GM19395 (cell line): Measurements from ENCODE around the gene NADK.

Source experiments
- ATAC-seq: cut with Tn5 transposase; IDR thresholded peaks from one replicate; pipeline ENCODE4 v1.9.1; 2021; ENCODE audit warnings: mild to moderate bottlenecking, moderate library complexity; ENCODE audit not compliant: unreplicated experiment

Gene NADK, protein sequence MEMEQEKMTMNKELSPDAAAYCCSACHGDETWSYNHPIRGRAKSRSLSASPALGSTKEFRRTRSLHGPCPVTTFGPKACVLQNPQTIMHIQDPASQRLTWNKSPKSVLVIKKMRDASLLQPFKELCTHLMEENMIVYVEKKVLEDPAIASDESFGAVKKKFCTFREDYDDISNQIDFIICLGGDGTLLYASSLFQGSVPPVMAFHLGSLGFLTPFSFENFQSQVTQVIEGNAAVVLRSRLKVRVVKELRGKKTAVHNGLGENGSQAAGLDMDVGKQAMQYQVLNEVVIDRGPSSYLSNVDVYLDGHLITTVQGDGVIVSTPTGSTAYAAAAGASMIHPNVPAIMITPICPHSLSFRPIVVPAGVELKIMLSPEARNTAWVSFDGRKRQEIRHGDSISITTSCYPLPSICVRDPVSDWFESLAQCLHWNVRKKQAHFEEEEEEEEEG

DNA sequence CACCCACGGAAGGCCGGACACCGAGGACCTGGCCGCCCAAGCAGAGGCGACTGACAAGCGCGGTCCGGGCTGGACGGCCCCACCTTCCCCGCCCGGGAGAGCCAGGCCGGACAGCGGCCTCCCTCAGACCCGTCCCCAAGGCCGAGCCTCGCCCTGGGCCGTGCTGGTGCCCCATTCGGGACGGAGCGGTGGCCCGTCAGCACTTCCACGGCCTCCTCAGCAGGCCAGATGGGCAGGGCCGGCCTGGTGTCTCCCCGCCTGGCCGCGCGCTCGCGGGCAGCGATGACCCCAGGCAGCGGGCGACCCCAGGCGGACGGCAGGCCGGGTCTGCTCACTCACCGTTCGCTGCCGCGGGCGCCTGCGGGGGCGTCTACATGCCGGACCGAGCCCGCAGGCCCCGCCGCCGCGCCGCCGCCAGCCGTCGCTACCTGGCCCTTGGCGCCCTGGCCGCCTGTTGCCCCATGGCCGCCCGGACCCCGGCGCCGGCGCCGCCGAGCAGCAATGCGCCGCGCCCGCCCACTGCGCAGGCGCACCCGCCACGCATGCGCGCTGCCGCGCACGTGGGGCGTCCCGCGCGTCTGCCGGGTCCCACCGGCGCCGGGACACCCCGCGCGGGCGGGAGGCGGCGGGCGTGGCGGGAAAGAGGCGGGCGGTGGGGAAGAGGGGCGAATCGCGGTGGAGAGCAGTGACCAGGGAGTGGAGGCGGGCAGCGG is at the start of gene NADK:
TSS of gene NADK (minus strand) at position 521 of the 713 bp plus-strand sequence. CDS start 13,064 bp downstream, outside the sequence.
- peak; percentile 32 for ATAC-seq

DNA sequence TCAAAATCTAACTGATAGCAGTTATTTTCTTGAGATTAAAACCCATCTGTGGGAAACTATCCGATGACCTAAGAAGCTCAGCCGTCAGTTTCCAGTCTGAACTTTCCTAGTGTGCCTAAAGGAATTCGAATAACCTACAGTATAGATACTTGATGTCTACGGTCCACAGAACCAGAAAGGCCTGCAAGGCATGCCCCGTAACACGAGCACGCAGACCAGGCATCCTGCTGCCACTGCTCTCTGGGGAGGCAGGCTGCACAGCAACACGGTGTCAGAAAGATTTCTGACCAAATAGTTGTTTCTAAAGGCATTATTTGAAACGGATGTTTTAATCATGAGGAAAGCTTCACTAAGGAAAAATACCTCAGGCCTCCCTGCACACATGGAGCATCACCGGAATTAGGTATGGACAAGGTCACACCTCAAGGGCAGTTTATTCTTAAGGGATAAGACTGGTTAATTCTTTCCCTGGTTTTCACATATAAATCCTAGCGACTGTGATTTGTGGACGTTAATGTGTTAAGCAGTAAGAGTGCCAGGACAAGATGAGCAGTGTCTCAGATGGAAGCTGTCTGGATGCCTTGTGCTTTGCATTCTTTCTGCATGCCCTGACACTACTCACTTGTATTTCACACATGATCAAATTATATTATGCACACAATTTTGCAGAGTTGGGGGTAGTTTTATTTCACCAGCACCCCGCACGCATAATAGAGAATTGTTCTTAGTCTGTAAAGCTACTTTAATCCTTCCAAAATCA is 49.0 kb upstream of the NADK start:
- ATAC-seq: no peak

DNA sequence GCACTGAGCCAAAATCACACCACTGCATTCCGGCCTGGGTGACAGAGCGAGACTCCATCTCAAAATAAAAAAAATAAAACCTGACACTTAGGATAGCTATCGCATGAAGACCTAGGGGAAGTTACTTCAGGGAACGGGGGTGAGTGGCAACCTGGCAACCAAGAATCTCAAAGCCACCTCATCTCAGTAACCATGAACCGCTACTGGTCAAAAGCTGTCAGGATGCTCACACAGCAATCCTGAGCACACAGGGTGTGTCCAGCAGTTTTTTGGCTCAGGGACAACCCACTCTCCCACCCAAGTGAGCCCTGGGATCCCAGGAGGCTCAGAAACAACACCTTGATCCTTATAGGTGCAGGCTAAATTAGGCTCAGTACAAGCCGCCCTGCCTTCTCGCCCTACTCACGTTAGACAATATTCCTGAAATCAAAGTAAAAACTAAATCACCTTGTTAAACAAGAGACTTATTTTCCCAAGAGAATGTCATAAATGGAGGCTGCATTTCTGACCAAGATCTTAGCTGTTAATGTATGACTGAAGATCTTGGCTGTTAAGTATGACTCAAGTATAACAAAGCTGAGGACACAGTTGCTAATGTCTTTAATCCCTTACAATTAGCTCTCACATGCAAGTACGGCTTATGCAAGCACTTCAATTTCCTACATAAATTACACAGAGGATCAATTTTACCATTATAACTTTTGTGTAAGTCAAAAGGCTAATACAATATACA is 48.3 kb upstream of the NADK start:
- ATAC-seq: no peak

DNA sequence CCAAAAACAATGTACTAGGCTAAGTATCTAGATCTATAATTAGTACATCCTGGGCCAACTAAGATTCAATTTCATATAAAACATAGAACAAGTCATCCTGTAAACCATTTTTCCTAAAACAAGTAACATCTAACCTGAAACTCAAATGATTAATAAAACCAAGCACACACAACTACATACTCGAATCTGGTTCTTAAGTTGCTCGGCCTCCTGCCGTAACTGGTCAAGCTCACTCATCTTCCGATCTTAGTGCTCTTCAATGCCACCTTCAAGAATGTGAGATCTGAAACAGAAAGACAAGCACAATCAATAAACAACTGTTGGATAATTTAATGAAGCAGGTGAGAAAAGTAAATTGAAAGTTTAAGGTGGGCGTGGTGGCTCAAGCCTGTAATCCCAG is 46.9 kb upstream of the NADK start:
- no peak for ATAC-seq

DNA sequence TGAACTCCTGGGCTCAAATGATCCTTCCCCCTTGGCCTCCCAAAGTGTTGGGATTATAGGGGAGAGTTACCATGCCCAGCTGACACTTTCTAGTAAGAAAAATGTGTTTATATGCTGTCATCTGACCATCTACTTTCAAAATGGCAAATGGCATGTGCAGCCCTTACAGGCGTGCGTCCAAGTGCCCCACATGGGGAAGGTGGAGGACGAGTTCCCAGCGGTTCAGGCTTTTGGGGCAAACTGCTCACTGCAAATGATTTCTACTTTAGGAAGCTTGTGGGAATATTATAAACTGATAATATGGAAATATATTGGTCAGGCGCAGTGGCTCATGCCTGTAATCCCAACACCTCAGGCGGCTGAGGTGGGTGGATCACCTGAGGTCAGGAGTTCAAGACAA is 41.5 kb upstream of the NADK start:
- no peak for ATAC-seq

DNA sequence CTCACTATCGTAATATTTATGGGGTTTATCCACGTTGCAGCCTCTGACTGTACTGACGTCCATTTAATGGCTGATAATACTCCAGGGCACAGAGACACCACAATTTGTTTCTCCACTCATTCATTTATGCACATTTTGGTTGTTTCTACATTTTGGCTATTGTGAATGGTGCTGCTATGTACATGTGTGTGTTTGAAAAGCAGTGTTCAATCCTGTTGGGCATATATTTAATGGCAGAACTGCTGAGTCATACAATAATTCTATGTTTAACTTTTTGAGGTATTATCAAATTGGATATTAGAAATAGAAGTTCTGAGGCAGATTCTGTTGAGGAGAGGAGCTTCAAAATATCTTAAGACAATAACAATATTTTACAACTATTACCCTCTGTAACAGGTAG is 39.0 kb upstream of the NADK start:
- ATAC-seq: no peak

DNA sequence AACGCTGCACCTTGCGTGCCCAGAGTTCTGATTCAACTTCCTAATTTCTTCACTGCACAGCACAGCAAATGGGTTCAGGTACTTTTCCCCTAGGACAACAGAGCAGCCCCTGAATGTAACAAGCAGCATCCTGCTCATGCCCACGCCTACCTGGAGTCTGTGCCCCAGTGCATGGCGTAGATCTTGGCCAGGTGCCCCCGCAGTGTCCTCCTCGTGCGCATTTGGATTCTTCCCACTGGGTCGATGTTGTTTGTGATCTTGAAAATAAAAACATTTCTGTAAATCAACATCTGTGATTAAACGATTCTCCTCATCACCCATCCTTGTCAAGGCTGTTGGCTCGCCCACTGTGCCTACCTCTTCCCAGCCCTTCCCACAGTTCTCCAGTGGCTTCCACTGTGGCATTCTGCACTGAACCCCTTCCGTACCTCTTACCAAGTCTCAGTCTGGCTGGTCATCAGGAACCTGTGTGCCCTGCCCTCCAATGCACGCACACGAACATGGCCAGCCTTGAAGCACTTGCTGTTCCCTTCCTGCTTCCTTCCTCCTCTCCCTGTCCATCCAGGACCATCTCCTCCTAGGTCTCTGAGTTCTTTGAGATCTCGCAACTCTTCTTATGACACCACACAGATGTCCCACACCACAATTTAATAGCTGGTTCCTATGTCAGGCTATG is 37.5 kb upstream of the NADK start:
- no peak for ATAC-seq

DNA sequence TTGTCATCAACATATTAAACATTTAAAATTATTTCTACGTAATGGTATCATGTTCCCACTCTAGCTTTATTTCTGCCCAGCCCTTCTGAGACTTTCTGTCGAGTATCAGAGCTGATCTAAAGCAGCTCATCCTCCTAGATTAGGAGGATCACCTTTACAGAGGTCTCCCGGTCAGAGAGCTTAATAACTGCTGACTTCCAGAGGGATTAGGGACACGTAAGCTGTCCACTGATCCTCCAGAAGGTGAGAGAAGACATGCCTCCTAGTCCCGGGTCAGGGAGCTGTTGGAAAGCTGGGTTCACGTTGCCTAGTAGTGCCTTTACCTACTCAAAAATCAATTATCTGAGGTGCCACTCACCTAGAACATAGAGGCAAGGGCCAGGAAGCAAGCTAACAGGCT is 31.2 kb upstream of the NADK start:
- ATAC-seq: no peak

DNA sequence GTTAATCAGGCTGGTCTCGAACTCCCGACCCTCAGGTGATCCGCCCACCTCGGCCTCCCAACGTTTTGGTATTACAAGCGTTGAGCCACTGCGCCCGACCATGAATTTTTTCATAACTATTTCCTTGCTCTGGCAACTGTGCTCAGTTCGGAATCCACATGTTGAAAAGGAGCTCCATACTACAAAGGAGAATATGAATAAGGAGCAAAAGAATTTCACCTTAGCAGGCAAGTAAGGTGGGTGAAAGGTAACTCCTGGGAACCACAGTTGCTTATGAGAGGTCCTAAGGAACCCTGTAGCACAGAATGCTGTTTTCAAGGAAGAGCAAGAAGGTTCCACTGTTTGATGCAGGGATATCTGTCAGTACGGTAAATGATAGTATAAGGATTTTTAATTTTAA is 29.9 kb upstream of the NADK start:
- ATAC-seq: no peak

DNA sequence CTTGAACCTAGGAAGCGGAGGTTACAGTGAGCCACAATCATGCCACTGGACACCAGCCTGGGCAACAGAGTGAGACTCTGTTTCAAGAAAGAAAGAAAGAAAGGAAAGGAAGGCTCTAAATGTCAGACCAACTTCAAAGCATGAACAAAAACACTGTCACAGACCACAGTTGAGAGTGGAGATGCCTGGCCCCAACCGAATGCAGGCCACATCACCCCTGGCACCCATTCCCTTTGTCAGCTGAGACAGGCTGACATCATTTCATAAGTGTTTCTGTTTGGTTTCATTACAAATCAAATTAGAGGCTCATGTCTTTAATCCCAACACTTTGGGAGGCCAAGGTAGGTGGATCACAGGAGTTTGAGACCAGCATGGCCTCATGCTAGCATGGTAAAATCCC is 28.6 kb upstream of the NADK start:
- no peak for ATAC-seq

DNA sequence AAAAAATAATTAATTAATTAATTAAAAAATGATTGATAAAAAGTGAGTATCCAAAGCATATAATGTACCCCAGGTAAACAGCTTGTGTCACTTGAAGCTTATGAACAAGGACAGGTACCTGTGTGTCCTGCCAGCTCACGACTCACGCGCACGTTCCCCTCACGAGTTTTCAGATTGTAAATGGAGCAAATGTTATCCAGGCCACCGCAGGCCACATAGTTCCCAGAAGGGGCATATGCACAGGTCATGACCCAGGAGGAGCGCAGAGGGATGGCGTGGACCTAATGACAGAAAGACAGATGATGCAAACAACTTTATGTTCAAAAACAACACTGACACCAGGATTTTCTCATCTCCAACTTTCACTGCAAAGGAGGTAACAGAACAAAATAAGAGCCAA is 26.0 kb upstream of the NADK start:
- no peak for ATAC-seq

DNA sequence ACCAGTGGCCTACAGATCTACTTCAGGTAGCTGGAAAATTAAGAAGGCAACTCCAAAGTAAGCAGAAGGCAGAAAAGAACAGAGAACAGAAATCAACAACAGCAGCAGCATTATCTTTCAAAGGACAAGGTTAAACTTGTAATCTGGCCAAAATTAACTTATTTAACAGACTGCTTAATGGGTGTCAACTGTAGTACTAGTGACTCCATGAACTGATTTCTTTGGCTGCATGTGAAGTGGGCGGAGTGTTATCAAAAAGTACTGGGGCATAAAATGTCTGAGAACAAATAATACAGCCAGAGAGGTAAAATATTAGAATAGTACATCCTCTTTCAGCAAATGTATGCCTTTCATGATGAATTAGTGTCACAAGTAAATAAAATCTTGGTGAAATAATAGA is 24.6 kb upstream of the NADK start:
- ATAC-seq: no peak

DNA sequence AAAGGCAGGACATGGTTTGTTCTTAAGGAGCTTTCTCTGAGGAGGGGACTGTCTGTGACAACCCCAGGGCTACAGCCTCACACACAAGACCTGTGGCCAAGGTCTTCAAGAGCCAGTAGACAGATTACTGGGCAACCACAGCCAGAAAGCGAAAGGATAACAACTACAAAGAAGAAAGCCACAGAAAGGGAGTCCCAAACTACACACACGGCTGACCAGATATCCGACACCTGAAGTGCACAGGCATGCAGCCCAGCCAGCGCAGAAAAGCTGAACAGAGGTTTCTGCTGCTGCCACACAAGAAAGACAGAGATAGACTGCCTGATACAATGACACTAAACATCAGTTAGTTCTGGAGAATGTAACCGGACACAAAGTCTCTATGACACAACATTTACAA is 21.4 kb upstream of the NADK start:
- ATAC-seq: peak; percentile 80

DNA sequence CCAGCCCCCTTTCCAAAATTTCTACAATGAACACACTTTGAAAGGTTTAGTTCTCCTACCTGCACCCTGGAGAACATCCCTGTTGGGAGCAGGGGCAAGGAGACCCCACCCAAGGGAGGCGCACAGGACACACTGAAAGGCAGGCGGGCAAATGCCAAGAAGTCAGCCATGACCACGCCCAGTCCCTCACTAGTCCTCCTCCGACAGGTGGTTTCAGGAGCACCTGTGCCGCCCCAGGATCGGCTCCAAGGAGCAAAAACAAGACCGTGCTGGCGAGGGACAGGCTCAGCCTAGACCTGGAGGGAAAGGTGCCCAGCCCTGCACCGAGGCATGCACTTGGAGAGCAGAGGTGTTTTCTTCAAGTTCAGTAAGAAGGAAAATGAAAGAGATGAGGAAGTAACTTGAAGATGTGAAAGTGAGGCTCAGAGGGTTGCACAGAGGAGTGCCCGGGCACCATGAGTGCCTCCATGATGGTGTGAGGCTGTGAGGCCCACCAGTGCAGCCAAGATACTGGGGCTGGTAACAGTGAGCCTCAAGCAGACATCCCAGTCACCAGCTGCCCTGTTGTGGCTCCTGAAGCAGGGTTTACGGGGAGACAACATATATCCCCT is 19.6 kb upstream of the NADK start:
- ATAC-seq: no peak

DNA sequence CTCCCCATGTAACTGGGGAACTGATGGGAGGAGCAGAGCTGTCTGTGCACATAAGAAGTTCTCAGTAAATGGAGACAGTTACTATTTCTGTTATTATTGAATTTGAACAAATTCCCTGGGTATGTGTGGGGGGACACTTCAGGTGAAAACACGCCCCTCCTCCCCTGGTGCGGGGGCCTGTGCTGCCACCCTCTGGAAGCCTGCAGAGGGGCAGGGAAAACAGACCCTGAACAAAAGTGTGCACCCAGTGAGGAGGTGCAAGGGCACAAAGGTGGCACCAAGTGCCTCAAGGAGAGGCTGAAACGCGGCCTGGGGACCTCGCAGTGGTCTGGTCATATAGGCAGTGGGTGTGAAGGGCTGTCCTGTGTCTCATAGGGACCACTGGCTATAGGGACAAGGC is 18.2 kb upstream of the NADK start:
- ATAC-seq: no peak

DNA sequence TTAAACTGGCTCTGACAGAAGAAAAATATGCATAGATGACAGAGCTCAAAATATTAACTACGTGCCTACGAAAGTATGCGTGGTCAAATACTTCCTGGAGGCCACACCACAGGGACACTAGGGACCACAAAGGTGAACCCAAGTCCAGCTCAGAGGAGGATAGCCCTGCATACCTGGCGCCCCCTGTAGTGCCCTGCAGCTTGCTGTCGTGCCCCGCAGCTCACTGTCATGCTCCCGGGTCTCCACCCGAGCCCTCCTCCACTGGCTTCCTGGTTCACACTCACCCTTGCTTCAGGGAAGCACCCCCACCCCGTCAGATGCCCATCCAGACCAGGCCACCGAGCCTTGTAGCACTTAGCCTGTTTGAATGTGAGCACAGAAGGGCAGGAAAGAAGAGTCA is 16.7 kb upstream of the NADK start:
- no peak for ATAC-seq

DNA sequence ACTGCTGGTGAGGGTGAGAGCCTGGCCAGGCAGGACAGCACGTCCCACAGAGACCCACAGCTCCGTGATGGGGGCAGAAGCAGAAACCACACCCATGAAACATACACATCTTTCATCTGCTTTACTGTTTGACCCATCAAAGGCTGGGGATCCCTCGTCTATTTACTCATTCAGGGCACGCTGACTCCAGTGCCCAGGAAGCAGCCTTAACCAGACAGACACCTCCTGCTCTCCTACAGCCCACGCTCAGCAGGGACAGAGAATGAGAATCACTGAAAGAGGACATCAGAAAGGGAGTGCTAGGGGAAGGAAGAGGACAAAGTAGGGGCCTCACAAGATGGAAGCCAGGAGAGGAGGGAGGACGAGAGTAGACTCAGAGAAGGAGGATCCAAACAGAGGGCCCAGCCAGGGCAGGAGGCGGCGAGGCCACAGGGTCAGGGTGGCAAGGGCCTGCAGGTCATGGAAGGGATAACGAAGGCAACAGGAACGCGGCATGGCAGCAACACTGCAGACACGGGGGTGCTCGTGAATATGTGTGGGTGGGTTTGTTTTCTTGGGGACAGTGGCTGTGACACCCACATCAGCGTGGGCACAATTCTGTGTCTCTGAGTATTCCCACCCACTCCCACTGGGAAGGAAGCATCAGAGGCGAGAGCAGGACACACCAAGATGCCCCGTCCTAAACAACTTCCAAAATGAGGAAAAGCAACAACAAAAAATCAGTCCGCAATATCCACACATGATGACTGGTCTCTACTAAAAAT is 15.4 kb upstream of the NADK start:
- no peak for ATAC-seq

DNA sequence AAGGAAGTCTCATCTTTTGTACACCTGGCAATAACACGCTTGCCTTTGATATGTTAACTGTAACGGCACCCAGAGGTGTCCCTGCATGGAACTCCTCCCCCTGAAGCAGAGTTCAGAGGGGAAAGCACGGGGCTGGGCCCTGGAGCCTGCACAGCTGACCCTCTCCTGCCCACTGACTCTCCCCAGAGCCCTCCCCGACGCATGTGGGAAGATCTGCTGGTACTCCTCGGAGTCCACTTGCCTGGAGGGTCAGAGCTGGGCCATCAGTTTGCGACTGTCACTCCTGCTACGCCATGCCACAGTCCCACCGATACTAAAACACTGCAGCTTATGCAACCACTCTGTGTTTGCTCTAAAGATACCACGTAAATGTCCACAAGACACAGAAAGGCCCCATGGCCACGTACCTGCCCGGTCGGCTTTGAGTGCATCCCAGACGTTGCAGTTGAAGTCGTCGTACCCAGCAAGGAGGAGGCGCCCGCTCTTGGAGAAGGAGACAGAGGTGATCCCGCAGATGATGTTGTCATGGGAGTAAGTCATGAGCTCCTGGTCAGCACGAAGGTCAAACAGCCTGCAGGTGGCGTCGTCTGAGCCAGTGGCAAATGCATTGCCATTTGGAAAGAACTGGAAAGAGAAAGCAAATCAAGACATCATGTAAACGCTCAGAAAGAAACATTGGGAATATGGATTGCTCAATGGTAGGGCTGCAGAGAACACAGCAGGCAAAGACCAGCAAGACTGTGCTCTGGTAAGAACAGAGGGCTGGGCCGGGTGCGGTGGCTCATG is 10.6 kb upstream of the NADK start:
- ATAC-seq: no peak
